Mesangial cell (primary cell): ENCODE data around the gene BBLN. TPM values are rescaled to one million over a fixed set of nuclear protein-coding genes. Genes with fewer than 3 reads are reported as not detected.

Experiments
- total RNA-seq: library from RNA; depleted of rRNA; stranded (reverse); fragments of >200 nt; gene quantifications from 2 replicates; pipeline ENCODE4 v1.2.3, GENCODE V29; 2015

The BBLN gene
- 177 and 374 TPM in 2 replicates for total RNA-seq

GRCh38 chr9:128159784-128160602 is at the start of gene BBLN:
Gene BBLN (plus strand): TSS chr9:128160265. CDS start chr9:128160408, 143 bp downstream.

GRCh38 chr9:128127568-128127989 is 32.5 kb upstream of the BBLN start, which contains the start of gene PTGES2:
Gene PTGES2 (minus strand): TSS chr9:128127729. CDS start chr9:128127717, 12 bp downstream.

GRCh38 chr9:128149001-128149701 is 10.9 kb upstream of the BBLN start, which contains the start of gene LCN2:
Gene LCN2 (plus strand): TSS chr9:128149453. CDS start chr9:128149526, 73 bp downstream.

GRCh38 chr9:128191406-128192046 is 31.5 kb downstream of the BBLN start, which contains the start of gene CIZ1:
Gene CIZ1 (minus strand): TSS chr9:128191572. CDS start chr9:128190857, 715 bp downstream.

GRCh38 chr9:128203024-128203706 is 43.1 kb downstream of the BBLN start, which contains the start of gene DNM1:
Gene DNM1 (plus strand): TSS chr9:128203379. CDS start chr9:128203471, 92 bp downstream.

Other genes starting within 250 kb of the BBLN start
- gene ST6GALNAC4, start 243.2 kb upstream of the BBLN start, total RNA-seq, result 34.1 and 46.1 TPM in 2 replicates
- gene PIP5KL1, start 229.5 kb upstream of the BBLN start, total RNA-seq, result 2.5 and 4.2 TPM in 2 replicates
- gene DPM2, start 222.4 kb upstream of the BBLN start, total RNA-seq, result 32.8 and 39.1 TPM in 2 replicates
- gene EEIG1, start 179.3 kb upstream of the BBLN start, total RNA-seq, result 4.6 and 9.5 TPM in 2 replicates
- gene NAIF1, start 92.9 kb upstream of the BBLN start, total RNA-seq, result 8.3 and 8.5 TPM in 2 replicates
- gene SLC25A25, start 92.0 kb upstream of the BBLN start, total RNA-seq, result 9.8 TPM in 2 replicates
- 84.0 and 100 TPM in 2 replicates for gene PTGES2, start 32.5 kb upstream of the BBLN start, total RNA-seq
- gene LCN2, start 10.8 kb upstream of the BBLN start, total RNA-seq, result 1.9 TPM in 1 of 2 replicates, not detected in the other
- gene CIZ1, start 31.3 kb downstream of the BBLN start, total RNA-seq, result 67.0 and 90.5 TPM in 2 replicates
- gene DNM1, start 43.1 kb downstream of the BBLN start, total RNA-seq, result 44.2 and 131 TPM in 2 replicates
- 41.7 and 62.4 TPM in 2 replicates for gene GOLGA2, start 115.7 kb downstream of the BBLN start, total RNA-seq
- 48.6 and 66.6 TPM in 2 replicates for gene SWI5, start 116.0 kb downstream of the BBLN start, total RNA-seq
- gene TRUB2, start 162.2 kb downstream of the BBLN start, total RNA-seq, result 16.6 and 17.2 TPM in 2 replicates
- gene COQ4, start 162.6 kb downstream of the BBLN start, total RNA-seq, result 61.1 and 63.0 TPM in 2 replicates
- gene SLC27A4, start 180.3 kb downstream of the BBLN start, total RNA-seq, result 36.3 and 48.2 TPM in 2 replicates
- gene URM1, start 211.1 kb downstream of the BBLN start, total RNA-seq, result 47.9 and 55.2 TPM in 2 replicates